ENCODE data around the gene KRTAP10-7.
"Not testable (repeated sequence)": the region's sequence is repeated elsewhere in the genome, so short reads cannot be mapped to it uniquely, and the experiment has no call there.

The KRTAP10-7 gene

DNA sequence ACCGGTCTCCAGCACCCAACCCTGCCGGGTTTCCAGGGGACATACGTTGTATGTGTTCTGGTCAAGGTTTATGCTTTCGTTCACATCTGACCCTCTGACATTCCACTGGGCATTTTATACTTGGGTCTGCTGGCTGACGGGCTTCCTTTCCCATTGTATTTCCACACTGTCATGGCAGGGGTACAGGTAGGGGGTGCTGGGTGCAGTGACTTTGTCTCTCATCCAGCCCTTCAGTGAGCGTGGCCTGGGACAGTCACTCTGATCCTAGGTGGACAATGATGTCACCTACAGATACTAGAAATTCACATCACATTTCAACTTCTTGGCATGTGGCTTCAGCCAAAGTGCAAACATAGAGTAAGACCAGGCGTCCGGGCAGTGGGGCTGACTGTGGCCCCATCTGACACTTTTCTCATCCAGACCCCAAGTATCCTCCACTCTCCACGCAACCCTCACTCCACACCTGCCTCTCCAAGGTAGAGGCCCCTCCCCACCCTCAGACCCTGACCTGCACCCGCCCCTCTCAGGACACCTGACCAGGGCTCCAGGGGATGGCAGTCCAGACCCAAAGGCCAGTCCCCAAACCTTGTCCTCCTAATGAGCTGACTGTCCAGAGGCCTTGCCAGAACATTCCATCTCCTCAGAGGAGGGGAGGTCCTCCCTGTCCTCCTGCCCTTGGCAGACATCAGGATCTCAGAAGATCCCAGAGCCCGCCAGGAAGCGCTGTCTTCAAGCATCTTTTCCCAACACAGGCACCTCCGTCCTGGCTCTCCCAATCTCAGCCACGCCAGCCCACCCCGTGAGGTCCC lies 36.0 kb downstream of the KRTAP10-7 start:
- DNase-seq (ENCODE audit: low read depth), result no peak

DNA sequence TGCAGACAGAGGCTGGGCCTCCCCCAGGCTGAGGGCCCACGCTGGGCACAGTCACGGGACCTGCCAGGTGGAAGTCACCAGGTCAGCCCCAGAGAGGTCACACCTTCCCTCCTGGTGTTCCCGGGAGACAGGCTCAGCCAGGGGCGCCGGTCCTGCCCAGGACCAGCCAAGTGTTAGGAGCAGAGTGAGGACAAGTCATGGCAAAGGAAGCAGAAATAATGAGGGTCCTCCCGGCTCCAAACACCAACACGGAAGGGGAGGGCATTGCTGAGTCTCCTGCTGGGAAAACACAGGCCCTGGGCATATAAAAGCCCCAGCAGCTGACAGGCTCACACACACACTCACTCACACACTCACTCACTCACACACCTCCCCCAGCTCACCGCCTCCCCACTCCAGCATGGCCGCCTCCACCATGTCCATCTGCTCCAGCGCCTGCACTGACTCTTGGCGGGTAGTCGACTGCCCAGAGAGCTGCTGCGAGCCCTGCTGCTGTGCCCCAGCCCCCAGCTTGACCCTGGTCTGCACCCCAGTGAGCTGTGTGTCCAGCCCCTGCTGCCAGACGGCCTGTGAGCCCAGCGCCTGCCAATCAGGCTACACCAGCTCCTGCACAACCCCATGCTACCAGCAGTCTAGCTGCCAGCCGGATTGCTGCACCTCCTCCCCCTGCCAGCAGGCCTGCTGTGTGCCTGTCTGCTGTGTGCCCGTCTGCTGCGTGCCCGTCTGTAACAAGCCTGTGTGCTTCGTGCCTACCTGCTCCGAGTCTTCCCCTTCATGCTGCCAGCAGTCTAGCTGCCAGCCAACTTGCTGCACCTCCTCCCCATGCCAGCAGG lies 36.8 kb downstream of the KRTAP10-7 start, which contains the start of gene KRTAP10-10:
TSS of gene KRTAP10-10 (plus strand) at position 339 of the 833 bp plus-strand sequence. CDS start at position 401, 62 bp downstream.
- no peak for DNase-seq (ENCODE audit: low read depth)

DNA sequence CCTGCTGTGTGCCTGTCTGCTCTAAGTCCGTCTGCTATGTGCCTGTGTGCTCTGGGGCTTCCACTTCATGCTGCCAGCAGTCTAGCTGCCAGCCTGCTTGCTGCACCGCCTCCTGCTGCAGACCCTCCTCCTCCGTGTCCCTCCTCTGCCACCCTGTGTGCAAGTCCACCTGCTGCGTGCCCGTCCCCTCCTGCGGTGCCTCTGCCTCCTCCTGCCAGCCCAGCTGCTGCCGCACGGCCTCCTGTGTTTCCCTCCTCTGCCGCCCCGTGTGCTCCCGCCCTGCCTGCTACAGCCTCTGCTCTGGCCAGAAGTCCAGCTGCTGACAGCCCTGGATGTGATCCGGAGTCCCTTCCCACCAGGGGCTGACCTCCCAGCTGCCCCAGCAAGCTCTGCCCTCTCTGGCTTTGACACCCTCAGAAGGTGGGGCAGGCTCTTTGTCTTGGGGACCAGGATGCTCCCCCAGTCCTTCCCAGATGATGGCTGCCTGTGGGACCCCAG lies 37.5 kb downstream of the KRTAP10-7 start:
- not testable (repeated sequence) for DNase-seq (ENCODE audit: low read depth)

DNA sequence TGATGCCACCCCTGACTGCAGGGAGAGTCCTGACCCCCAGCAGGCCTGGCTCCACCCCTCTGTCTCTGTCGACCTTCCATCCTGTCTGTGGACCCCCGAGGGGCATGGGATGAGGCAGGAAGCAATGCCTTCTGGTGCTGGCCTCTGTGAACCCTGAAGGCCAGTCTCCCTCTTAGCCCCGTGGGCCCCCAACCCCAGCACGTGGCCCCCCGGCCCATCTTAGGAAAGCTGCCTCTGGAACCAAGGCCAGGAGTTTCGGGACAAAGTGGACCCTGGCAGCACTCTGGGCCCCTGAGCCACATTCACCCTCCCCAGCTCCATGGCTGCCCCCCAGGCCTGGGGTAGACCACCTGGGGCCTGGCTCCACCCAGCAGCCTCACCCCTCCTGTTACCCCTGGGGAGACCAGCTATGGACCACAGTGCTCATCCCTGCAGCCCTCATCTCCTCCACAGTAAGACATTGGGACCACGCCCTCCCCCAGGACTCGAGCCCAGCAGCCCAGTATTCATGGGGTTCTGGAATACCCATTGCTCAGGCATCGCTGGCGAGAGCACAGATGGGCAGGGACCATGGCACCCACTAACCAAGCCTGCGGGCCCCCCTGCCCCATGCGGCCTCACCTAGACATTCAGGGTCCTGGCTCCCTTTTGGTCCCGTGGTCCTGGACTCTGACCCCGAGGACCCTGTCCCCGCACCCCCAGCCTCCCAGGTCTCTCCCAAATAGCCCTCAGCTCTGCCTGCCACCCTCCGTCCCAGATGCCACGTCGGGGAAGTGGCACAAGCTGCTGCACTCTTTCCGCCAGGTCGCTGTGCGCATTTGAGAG lies 38.3 kb downstream of the KRTAP10-7 start:
- not testable (repeated sequence) for DNase-seq (ENCODE audit: low read depth)

DNA sequence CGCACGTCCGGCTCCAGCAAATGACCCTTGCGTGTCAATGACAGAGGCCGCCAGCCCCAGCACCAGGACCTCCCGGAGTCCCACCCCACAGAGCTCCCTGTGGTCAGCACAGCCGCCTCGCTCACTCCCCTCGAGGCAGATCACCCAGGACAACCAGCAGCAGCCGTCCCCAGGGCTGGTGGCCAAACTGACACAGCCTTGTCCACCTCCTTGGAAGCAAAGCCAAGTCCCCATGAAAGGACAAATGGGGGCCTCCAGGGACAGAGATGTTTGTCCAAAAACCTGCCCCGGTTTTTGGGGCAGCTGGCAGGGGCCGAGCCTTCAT lies 38.9 kb downstream of the KRTAP10-7 start:
- DNase-seq (ENCODE audit: low read depth), result no peak

DNA sequence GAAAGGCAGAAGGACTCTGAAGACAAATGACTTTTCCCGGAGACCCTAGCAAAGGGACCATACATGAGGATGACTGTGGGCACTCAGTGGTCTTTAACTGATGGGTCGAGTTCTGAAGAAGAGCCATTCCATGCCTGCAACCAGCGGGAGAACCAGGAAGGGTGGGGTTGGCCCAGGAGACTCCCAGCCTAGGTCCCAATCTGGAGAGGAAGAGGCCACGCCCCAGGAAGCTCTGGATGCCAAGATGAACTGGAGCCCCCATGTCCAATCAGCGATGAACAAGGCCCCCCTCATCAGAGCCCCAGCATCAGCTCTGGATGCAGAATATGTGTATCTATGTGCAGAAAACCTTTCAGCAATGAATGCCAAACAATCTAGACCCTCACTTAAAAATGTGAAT lies 40.4 kb downstream of the KRTAP10-7 start:
- no peak for DNase-seq (ENCODE audit: low read depth)

DNA sequence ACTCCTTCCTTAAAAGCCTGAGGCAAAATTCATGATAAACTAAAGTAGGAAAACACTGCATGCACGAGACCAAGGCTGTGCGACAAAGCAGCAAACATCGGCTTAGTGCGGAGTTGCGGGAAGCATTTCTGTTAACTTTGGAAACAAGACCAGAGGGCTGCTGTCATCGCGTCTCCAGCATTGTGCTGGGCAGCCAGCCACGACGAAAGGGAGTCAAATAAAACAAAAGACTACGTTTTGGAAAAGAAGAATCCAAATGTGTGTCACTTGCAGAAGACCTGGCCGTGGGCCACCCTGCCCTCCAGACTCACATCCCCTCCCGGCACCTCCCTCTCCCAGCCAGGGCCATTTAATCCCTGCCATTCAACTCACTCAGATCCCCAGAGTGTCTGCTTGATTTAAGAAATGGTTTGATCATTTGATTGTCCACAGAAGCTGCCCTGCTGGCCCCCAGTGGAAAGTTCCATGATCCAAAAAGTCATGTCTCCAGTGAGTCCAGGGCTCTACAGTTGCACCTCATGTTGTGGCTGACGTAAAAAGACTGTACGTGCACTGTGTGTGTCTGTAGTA lies 43.4 kb downstream of the KRTAP10-7 start:
- DNase-seq (ENCODE audit: low read depth), result no peak

DNA sequence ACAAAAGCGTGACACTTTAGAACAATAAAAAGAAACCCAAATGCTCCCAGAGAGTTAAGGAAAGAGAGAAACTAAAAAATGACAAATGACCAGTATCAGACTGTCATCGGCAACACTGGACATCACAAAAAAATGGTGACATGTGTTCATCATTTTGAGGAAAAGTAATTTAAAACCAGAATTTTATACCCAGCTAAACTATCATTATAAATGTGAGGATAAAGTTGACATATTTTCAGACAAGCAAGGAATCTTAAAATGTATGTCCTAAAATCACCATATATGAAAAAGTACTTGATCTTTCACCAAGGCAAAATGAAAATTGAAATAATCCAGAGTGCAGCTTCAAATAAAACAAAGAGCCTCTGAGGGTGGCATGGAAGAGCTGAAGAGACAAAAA lies 44.5 kb downstream of the KRTAP10-7 start:
- DNase-seq (ENCODE audit: low read depth), result no peak

DNA sequence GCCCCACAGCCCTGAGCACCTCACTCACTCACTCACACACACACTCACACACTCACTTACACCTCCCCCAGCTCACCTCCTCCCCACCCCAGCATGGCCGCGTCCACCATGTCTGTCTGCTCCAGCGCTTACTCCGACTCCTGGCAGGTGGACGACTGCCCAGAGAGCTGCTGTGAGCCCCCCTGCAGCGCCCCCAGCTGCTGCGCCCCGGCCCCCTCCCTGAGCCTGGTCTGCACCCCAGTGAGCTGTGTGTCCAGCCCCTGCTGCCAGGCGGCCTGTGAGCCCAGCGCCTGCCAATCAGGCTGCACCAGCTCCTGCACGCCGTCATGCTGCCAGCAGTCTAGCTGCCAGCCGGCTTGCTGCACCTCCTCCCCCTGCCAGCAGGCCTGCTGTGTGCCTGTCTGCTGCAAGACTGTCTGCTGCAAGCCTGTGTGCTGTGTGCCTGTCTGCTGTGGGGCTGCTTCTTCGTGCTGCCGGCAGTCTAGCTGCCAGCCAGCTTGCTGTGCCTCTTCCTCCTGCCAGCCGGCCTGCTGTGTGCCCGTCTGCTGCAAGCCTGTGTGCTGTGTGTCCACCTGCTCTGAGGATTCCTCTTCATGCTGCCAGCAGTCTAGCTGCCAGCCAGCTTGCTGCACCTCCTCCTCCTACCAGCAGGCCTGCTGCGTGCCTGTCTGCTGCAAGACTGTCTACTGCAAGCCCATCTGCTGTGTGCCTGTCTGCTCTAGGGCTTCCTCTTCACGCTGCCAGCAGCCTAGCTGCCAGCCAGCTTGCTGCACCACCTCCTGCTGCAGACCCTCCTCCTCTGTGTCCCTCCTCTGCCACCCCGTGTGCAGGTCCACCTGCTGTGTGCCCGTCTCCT lies 46.2 kb downstream of the KRTAP10-7 start, which contains the start of gene KRTAP10-11:
TSS of gene KRTAP10-11 (plus strand) at position 49 of the 856 bp plus-strand sequence. CDS start at position 94, 45 bp downstream.
- DNase-seq (ENCODE audit: low read depth), result not testable (repeated sequence)

DNA sequence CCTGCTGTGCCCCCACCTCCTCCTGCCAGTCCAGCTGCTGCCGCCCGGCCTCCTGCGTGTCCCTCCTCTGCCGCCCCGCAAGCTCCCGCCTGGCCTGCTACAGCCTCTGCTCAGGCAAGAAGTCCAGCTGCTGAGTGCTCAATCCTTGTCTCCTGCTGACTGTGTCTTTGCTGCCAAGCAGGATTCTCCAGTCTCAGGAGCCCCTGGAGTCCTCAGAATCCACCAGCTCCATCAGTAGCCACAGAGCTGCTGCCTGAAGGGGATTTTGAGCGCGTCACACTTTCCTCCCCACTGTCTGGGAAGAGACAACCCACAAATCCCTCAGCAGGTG lies 46.8 kb downstream of the KRTAP10-7 start:
- no peak for DNase-seq (ENCODE audit: low read depth)

DNA sequence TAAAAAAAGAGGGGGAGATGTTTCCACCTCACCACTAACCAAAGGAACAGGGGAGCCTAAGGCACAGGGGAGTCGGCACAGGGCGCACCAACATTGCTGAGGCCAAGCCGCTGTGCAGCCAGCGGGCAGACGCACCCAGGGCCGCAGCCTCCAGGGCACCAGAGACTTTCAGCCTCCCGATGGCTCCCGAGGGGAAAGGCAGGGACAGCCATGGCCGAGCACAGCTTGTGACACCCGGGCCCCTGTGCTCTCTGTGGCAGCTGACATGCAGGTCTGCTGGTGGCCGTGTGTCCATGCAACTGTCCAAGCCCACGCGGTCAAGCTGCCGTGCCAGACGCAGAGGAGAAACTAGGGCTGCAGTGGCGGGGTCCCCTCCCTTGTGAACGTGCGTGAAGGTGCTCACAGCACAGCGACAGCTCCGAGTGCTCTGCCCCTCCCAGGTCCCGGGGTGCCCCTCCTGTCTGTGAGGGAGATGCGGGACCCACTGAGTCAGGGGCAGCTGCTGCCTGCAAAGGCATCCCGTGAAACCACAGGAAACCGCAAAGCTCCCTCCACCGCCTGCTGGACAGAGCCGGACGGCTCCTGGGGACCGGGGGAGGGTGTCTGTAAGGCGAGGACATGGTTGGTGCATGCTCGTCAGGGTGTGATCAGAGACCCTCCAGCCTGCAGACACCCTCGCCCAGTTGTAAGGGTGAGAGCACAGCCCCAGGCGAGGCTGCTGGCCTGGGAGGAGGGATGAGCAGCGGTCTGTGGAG lies 48.3 kb downstream of the KRTAP10-7 start:
- DNase-seq (ENCODE audit: low read depth), result no peak

DNA sequence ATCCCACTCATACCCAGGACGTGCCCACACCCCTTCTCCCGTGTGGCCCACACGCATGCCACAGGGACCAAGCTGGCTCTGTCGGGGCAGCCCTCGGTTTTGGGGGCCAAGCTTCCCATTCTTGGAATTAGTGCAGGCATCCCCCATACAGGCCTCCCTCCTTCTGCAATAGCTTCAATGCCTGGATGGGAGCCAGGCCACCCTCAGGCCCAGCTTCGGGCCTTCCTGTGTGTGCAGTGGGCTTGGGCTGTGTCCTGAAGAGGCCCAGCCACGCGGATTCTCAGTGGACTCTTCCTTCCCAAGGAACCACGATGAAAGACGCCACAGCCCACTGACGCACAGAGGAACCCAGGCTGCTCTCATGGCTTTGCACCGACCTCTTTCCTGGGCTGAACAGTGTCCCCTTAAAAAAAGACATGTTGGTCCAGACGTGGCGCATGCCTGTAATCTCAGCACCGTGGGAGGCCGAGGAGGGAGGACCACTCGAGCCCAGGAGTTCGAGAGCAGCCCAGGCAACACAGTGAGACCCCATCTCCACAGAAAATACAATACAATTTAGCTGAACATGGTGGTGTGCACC lies 49.2 kb downstream of the KRTAP10-7 start:
- DNase-seq (ENCODE audit: low read depth), result no peak

DNA sequence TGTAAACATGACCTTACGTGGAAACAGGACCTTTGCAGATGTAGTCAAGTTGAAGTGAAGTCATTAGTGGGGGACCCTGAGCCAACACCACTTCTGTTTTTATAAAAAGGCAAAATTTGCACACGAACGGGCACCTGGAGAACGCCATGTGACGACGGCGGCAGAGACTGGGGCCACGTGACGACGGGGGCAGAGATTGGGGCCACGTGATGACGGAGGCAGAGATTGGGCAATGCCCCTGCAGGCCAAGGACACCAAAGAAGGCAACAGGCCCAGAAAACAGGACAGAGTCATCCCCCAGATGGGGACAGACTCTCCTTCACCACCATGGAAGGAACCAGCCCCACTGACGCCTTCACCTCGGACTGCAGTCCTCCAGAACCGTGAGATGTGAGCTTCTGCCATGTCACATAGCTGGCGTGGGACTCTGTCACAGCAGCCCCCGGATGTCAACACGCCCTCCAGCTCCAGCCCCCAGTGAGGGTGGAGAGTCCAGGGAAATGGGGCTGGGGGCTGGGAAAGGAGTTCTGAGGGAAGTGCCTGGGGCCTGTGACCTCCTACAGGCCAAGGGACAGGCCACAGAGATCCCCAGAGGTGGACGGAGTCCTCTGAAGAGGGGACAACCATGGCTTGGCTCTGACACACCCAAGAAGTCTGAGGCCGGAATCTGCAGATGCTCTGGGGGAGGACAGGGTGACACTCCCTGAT lies 50.0 kb downstream of the KRTAP10-7 start:
- DNase-seq (ENCODE audit: low read depth), result no peak

DNA sequence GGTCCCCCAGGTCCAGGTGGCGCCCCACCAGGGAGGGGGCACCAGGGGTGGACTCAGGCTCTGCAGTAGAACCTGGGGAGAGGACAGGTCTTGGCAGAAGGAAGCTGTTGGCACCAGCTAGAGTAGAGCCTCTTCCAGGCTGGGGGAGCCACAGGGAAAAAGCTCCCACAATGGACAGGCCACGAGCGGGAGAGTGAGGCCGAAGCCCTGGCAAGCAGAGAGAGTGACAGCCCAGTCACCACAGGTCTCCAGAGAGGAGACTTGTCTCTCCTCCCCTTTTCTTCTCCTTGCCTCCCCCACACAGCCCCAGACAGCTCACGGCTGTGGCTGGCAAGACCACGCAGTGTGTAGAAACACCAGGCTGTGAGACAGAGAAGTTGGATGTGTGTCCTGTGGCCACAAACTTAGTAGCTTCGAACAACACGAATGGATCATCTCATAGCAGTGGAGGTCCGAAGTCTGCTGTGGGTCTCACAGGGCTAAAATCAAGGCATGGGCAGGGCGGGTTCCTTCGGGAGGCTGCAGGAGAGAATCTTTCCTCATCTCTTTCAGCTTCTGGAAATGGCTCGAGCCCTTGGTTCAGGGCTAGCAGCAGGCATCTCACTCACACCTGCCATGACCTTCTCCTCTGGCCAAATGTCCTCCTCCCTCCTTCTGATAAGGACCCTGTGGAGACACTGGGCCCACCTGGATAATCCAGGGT lies 50.7 kb downstream of the KRTAP10-7 start:
- DNase-seq (ENCODE audit: low read depth), result no peak
